Mesendoderm (in vitro differentiated cells): Measurements from ENCODE around the gene UPK3B.
"Not testable (repeated sequence)": the region's sequence is repeated elsewhere in the genome, so short reads cannot be mapped to it uniquely, and the experiment has no call there.

Experiments used
- DNase-seq: peaks from one replicate; pipeline ENCODE4 v3.0.0; 2013
- H2AK5ac ChIP-seq: 2 replicates; pipeline ENCODE4 v1.6.1; 2013; ENCODE audit warnings: low read length, inconsistent platforms
- H2BK120ac ChIP-seq: 2 replicates; pipeline ENCODE4 v1.6.1; 2013; ENCODE audit warnings: low read depth, mild to moderate bottlenecking, low read length, moderate library complexity, mixed read lengths
- H2BK15ac ChIP-seq: replicated peaks from 2 replicates; pipeline ENCODE4 v1.6.1; 2013; ENCODE audit warnings: low read depth, mild to moderate bottlenecking, moderate library complexity
- H2BK5ac ChIP-seq: 2 replicates; pipeline ENCODE4 v1.6.1; 2013; ENCODE audit warnings: low read length, inconsistent platforms
- H3K18ac ChIP-seq: 2 replicates; pipeline ENCODE4 v1.6.1; 2013; ENCODE audit warnings: mild to moderate bottlenecking, low read length, mixed read lengths
- H3K23ac ChIP-seq: one replicate; pipeline ENCODE4 v1.6.1; 2013; ENCODE audit warnings: low read length
- H3K27ac ChIP-seq: 2 replicates; pipeline ENCODE4 v1.5.1; 2013; ENCODE audit warnings: low read depth, mild to moderate bottlenecking, inconsistent platforms, low read length, moderate library complexity
- H3K27me3 ChIP-seq: 2 replicates; pipeline ENCODE4 v1.6.1; 2013; ENCODE audit warnings: low read length, control low read depth, mild to moderate bottlenecking, inconsistent platforms; ENCODE audit not compliant: insufficient read depth, poor library complexity
- H3K36me3 ChIP-seq: 2 replicates; pipeline ENCODE4 v1.6.1; 2013; ENCODE audit warnings: low read length, inconsistent platforms; ENCODE audit not compliant: control insufficient read depth, insufficient read depth
- H3K4ac ChIP-seq: one replicate; pipeline ENCODE4 v1.6.1; 2013; ENCODE audit warnings: low read depth, mild to moderate bottlenecking, low read length, moderate library complexity
- H3K4me1 ChIP-seq: 2 replicates; pipeline ENCODE4 v1.6.1; 2013; ENCODE audit warnings: low read depth, low read length, inconsistent platforms; ENCODE audit not compliant: control insufficient read depth
- H3K4me2 ChIP-seq: 2 replicates; pipeline ENCODE4 v1.6.1; 2013; ENCODE audit warnings: low read length
- H3K4me3 ChIP-seq: 2 replicates; pipeline ENCODE4 v1.5.1; 2013; ENCODE audit warnings: mild to moderate bottlenecking, low read length
- H3K56ac ChIP-seq: one replicate; pipeline ENCODE4 v1.6.1; 2013; ENCODE audit warnings: low read length
- H3K79me1 ChIP-seq: 2 replicates; pipeline ENCODE4 v1.6.1; 2013; ENCODE audit warnings: low read length, inconsistent platforms
- H3K79me2 ChIP-seq: 2 replicates; pipeline ENCODE4 v1.6.1; 2013; ENCODE audit warnings: mild to moderate bottlenecking, low read length; ENCODE audit not compliant: control insufficient read depth, insufficient read depth
- H3K9ac ChIP-seq: 2 replicates; pipeline ENCODE4 v1.6.1; 2013; ENCODE audit warnings: low read length, inconsistent platforms
- H4K5ac ChIP-seq: one replicate; pipeline ENCODE4 v1.6.1; 2013; ENCODE audit warnings: low read length
- H4K8ac ChIP-seq: one replicate; pipeline ENCODE4 v1.6.1; 2013; ENCODE audit warnings: low read depth, mild to moderate bottlenecking, control low read depth, low read length, moderate library complexity
- WGBS: extraction: QIAGEN DNeasy Blood & Tissue Kit; methylation state at CpG from one replicate; pipeline ENCODE4 v1.1.7; 2013; ENCODE audit warnings: low lambda C conversion rate, missing lambda C conversion rate; ENCODE audit not compliant: insufficient coverage; ENCODE audit errors: extremely low coverage; 5-methylcytosine and 5-hydroxymethylcytosine counted together

UPK3B gene

GRCh38 chr7:76497918-76498582 lies 12.3 kb upstream of the UPK3B start:
- H3K79me1 ChIP-seq, H3K79me2 ChIP-seq, H3K4ac ChIP-seq, H4K5ac ChIP-seq, H2BK15ac ChIP-seq, H3K27ac ChIP-seq, H4K8ac ChIP-seq, H3K36me3 ChIP-seq, H3K4me1 ChIP-seq, H3K9ac ChIP-seq, H3K23ac ChIP-seq, DNase-seq, H3K4me2 ChIP-seq, H3K56ac ChIP-seq, H3K18ac ChIP-seq, H2AK5ac ChIP-seq, H2BK120ac ChIP-seq, H2BK5ac ChIP-seq, H3K27me3 ChIP-seq, H3K4me3 ChIP-seq: not testable (repeated sequence)
- no CpG with 5 or more reads among the region's 27 CpGs for WGBS

GRCh38 chr7:76498583-76499200 lies 11.7 kb upstream of the UPK3B start:
- not testable (repeated sequence) for H3K4me2 ChIP-seq, H4K8ac ChIP-seq, H3K27ac ChIP-seq, H3K36me3 ChIP-seq, H3K4me3 ChIP-seq, H2BK15ac ChIP-seq, H3K56ac ChIP-seq, H4K5ac ChIP-seq, H3K4me1 ChIP-seq, H3K4ac ChIP-seq, H3K27me3 ChIP-seq, H2BK5ac ChIP-seq, H3K79me2 ChIP-seq, H3K23ac ChIP-seq, H3K18ac ChIP-seq, DNase-seq, H3K9ac ChIP-seq, H2BK120ac ChIP-seq, H3K79me1 ChIP-seq, H2AK5ac ChIP-seq
- no CpG with 5 or more reads among the region's 10 CpGs for WGBS

DNA sequence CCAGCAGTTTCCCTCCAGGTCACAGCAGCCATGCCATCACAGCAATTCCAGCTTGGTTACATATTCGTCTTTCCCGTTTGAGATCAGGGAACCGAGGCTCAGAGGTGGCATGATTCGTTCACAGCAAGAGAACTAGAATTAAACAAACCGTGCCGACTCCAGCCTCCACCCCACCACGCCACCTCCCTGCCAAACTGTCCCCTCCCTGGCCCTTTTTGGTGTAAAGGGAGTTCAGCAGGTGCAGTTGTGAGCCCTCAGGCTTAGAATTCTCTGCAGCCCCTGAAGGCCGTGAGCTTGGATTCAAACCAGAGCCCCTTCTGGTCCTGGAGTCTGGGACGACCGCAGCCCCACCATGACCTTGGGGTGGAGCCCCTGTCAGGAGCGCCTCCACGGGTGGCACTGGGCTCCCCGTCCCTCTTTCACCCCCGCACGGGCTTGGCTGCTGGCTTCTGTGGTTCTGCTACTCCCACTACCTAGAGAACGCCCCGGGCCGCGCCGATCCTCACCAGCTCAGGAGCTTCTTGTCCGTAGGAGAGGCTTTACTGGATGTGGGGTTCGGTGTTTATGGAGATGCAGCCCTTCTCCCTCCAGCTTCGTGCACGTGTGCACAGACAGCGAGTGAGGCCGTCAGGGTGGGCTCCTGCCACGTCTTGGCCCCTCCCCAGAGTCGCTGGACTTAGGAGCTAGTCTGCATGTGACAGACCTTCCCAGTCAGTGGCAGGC lies 11.0 kb upstream of the UPK3B start:
- not testable (repeated sequence) for H3K27me3 ChIP-seq, H3K4me2 ChIP-seq, H3K79me2 ChIP-seq, H3K4me1 ChIP-seq, H2BK5ac ChIP-seq, H3K4me3 ChIP-seq, H3K4ac ChIP-seq, H2BK120ac ChIP-seq, H3K23ac ChIP-seq, H2AK5ac ChIP-seq, H3K27ac ChIP-seq, H3K56ac ChIP-seq, H3K36me3 ChIP-seq, H4K5ac ChIP-seq, DNase-seq, H3K79me1 ChIP-seq, H3K9ac ChIP-seq, H4K8ac ChIP-seq, H3K18ac ChIP-seq, H2BK15ac ChIP-seq
- WGBS = no CpG with 5 or more reads among the region's 28 CpGs

- H4K5ac ChIP-seq, H3K79me2 ChIP-seq, H3K79me1 ChIP-seq, H3K36me3 ChIP-seq, H3K27ac ChIP-seq, H3K18ac ChIP-seq, H3K23ac ChIP-seq, H2BK15ac ChIP-seq, H2BK5ac ChIP-seq, H3K56ac ChIP-seq, H3K4ac ChIP-seq, H4K8ac ChIP-seq, H2AK5ac ChIP-seq, H2BK120ac ChIP-seq, H3K4me3 ChIP-seq, H3K9ac ChIP-seq, DNase-seq, H3K27me3 ChIP-seq, H3K4me2 ChIP-seq, H3K4me1 ChIP-seq: not testable (repeated sequence)
- no CpG with 5 or more reads among the region's 19 CpGs for WGBS
These were observed 10.5 kb upstream of the UPK3B start for GRCh38 chr7:76499924-76500241.

GRCh38 chr7:76502224-76502623 lies 8.1 kb upstream of the UPK3B start:
- not testable (repeated sequence) for H2BK120ac ChIP-seq, H4K8ac ChIP-seq, H4K5ac ChIP-seq, H3K27me3 ChIP-seq, H2AK5ac ChIP-seq, H3K27ac ChIP-seq, H3K4ac ChIP-seq, H3K56ac ChIP-seq, H3K79me1 ChIP-seq, H2BK15ac ChIP-seq, H3K18ac ChIP-seq, H2BK5ac ChIP-seq, H3K4me3 ChIP-seq, H3K23ac ChIP-seq, DNase-seq, H3K4me2 ChIP-seq, H3K79me2 ChIP-seq, H3K9ac ChIP-seq, H3K36me3 ChIP-seq, H3K4me1 ChIP-seq
- no CpG with 5 or more reads among the region's 13 CpGs for WGBS
